Measurements from ENCODE around the gene CRYBA1. TPM values are rescaled to one million over a fixed set of nuclear protein-coding genes. Genes with fewer than 3 reads are reported as not detected.

CRYBA1 gene
- total RNA-seq, 4 donors from 2014 or later, result not detected

DNA sequence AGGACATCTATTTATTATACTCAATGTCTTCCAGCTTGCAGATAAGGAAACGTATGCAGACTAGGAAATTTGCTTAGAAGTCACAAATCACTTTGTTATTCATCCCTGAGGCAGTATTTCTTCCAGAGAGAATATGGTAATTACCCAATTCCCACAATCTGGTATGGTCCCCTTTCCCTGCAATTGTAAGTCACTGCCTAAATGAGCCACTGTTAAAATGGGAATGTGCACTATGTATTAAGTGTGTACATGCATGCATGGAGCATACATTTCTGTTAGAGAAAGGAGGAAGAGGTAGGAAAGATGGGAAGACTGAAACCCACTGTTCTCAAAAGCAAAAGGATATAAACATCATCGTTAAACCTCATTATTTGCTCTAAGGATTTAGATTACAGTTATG is 37.3 kb downstream of the CRYBA1 start:
- H3K4me3 ChIP-seq, result no peak overlapping the region
- intact Hi-C loops (cut with DNase I; ENCODE audit: low total_unique reads), result no loop called here
- no peaks in the 10 kb centered on the region for H3K4me1 ChIP-seq
- H3K27ac ChIP-seq, result no peak overlapping the region
- DNase-seq, result no peak
- no peaks in the 10 kb centered on the region for H3K36me3 ChIP-seq
- H3K27me3 ChIP-seq, result no peaks in the 10 kb centered on the region
- TF ChIP-seq, protein P1, sequence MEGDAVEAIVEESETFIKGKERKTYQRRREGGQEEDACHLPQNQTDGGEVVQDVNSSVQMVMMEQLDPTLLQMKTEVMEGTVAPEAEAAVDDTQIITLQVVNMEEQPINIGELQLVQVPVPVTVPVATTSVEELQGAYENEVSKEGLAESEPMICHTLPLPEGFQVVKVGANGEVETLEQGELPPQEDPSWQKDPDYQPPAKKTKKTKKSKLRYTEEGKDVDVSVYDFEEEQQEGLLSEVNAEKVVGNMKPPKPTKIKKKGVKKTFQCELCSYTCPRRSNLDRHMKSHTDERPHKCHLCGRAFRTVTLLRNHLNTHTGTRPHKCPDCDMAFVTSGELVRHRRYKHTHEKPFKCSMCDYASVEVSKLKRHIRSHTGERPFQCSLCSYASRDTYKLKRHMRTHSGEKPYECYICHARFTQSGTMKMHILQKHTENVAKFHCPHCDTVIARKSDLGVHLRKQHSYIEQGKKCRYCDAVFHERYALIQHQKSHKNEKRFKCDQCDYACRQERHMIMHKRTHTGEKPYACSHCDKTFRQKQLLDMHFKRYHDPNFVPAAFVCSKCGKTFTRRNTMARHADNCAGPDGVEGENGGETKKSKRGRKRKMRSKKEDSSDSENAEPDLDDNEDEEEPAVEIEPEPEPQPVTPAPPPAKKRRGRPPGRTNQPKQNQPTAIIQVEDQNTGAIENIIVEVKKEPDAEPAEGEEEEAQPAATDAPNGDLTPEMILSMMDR (IDR thresholded peaks at IDR 0.05), result no peak
- TF ChIP-seq POLR2A (IDR thresholded peaks at IDR 0.05), result no peak
- no peaks in the 10 kb centered on the region for H3K9me3 ChIP-seq

DNA sequence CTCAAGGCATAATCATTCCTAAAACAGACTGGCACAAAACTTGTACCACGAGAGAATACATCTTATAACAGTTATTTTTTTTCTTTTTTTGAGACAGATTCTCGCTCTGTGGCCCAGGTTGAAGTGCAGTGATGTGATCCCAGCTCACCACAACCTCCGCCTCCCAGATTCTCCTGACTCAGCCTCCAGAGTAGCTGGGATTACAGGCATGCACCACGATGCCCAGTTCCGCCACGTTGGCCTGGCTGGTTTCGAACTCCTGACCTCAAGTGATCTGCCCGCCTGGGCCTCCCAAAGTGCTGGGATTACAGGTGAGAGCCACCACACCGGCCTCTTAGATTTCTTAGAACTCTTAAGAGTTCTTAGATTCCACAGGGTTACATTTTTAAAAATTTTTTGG is 43.2 kb downstream of the CRYBA1 start:
- TF ChIP-seq POLR2A (IDR thresholded peaks at IDR 0.05), result no peak
- TF ChIP-seq, protein P1 (IDR thresholded peaks at IDR 0.05), result no peak
- Histone ChIP-seq H3K4me1 (peaks cover 9 to 11% of the 10 kb centered on the region in 2 donors), H3K4me3 (no peak overlapping the region), H3K36me3 (no peaks in the 10 kb centered on the region), H3K9me3 (no peaks in the 10 kb centered on the region), H3K27ac (no peak overlapping the region), H3K27me3 (no peaks in the 10 kb centered on the region)
- intact Hi-C loops (cut with DNase I; ENCODE audit: low total_unique reads), result loop anchor here (10.0 kb wide), 1 partner anchor 145 kb away; no protein-coding TSS in a partner anchor
- no peak for DNase-seq

DNA sequence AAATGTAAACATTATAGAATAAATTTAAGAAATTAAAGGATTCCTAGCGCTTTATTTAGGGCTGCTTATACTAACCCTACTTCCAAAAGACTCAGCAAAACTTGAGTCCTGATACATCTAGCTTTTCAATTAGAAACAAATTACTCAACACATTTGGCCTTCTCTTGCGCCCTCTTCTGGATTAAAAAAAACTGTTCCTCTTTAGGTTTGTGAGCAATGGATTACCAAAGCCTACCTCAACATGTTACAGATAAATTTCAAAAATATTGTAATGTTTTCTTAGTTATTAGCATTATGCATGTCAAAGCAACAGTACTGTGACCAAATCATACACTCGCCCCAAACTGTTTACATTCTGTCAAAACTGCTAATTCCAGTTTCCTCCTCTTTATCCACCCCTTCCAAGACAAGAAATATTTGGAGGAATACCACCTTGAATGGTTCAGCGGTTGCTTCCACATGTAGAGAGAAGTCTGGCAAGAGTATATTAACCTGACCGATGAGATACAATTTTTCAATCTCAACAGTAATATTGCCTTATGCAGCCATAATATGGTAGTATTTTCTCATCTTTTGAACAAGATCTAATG is 44.6 kb downstream of the CRYBA1 start:
- Histone ChIP-seq H3K4me3 (peak overlapping the region; percentile 65 to 81), H3K4me1 (peaks cover 9 to 11% of the 10 kb centered on the region in 2 donors), H3K27ac (peak overlapping the region; percentile 92 to 96), H3K27me3 (no peaks in the 10 kb centered on the region), H3K36me3 (no peaks in the 10 kb centered on the region), H3K9me3 (no peaks in the 10 kb centered on the region)
- no peak for DNase-seq
- intact Hi-C loops (cut with DNase I; ENCODE audit: low total_unique reads), result loop anchor here (10.0 kb wide), 1 partner anchor 146 kb away; no protein-coding TSS in a partner anchor
- no peak for TF ChIP-seq POLR2A (IDR thresholded peaks at IDR 0.05)
- TF ChIP-seq, protein P1 (IDR thresholded peaks at IDR 0.05), result peak; percentile 64 to 78 (median 68)

DNA sequence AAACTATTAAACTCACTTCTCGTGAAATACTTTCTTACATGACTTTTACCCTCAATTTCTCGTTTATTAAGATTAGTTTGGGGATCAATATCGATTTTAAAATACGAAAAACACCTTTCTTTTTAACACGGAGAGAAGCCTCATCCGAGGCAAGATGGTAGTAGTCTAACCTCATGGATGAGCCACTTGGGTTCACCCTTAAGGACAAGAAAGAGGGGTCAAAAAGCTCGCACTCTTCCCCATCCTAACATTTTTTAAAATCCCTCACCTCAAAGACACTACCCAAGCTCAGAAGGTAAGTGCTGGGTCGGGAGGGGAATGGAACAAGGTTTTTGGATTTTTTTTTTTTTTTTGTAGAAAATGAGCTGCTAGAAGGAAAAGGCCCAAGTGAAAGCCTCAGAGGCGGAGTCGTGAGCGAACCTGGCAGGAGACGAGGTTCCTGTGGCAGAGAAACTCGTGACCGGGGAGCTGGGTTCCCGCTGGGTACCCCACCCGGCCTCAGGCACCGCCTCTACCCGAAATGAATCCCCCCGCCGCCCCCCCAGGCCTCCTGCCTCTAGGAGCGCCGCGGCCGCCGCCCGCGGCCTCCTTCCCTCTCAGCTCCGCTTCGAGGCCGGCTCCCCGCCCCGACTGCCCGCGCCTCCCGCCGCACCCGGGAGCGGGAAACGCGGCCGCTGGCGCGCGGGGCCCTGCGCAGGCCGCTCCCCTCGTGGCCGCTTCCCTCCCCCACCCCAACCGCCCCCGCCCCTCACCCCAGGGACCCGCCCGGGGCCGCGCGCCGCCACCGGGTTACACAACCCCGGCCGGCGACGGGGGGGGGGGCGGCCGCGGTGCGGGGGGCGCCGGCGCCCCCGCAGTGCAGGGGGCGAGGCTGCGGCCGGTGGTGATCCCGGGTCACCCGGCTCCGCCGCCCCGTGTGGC is 45.7 kb downstream of the CRYBA1 start:
- intact Hi-C loops (cut with DNase I; ENCODE audit: low total_unique reads), result loop anchor here (10.0 kb wide), 1 partner anchor 148 kb away; no protein-coding TSS in a partner anchor
- Histone ChIP-seq H3K4me1 (peaks cover 9 to 11% of the 10 kb centered on the region in 2 donors), H3K27me3 (no peaks in the 10 kb centered on the region), H3K4me3 (peak overlapping the region; percentile 65 to 81), H3K27ac (peak overlapping the region; percentile 92 to 96), H3K9me3 (no peaks in the 10 kb centered on the region), H3K36me3 (no peaks in the 10 kb centered on the region)
- peak; percentile 70 to 78 for DNase-seq
- no peak for TF ChIP-seq POLR2A (IDR thresholded peaks at IDR 0.05)
- TF ChIP-seq, protein P1 (IDR thresholded peaks at IDR 0.05), result no peak
